OCI-M2 (cell line): ENCODE data around the gene SYNJ2.

Experiments used
- DNase-seq: peaks from one replicate; lab custom pipeline; 2025; ENCODE audit not compliant: unreplicated experiment; lab: John Stamatoyannopoulos, UW

Gene SYNJ2

DNA sequence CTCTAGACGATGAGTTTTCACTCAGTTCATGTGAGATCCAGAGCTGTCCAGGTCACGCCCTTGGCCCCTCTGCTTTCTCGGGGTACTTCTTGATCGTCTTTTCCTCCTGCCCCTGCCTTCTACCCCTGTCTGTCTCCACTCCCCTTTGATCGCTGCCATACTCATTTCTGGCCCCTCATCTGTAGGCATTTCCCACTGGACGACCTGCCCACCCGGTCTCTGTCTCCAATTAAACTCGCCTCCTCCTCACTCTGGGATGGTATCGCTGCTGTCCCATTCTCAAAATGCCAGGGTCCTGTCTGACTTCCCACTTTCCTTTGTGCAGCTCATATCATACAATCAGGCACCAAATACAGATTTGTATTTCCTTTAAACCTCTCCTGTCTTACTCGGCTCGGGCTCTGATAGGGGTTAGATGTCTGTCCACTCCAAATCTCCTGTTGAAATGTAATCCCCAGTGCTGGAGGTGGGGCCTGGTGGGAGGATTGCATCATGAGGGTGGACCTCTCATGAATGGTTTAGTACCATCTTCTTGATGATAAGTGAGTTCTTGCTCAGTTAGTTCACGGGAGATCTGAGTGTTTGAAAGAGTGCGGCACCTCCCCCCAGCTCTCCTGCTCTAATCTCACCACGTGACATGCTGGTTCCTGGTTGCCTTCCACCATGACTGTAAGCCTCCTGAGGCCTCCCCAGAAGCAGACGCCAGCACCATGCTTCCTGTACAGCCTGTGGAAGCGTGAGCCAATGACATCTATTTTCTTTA, 3.5 kb upstream of the SYNJ2 start:
- DNase-seq, result no peak

DNA sequence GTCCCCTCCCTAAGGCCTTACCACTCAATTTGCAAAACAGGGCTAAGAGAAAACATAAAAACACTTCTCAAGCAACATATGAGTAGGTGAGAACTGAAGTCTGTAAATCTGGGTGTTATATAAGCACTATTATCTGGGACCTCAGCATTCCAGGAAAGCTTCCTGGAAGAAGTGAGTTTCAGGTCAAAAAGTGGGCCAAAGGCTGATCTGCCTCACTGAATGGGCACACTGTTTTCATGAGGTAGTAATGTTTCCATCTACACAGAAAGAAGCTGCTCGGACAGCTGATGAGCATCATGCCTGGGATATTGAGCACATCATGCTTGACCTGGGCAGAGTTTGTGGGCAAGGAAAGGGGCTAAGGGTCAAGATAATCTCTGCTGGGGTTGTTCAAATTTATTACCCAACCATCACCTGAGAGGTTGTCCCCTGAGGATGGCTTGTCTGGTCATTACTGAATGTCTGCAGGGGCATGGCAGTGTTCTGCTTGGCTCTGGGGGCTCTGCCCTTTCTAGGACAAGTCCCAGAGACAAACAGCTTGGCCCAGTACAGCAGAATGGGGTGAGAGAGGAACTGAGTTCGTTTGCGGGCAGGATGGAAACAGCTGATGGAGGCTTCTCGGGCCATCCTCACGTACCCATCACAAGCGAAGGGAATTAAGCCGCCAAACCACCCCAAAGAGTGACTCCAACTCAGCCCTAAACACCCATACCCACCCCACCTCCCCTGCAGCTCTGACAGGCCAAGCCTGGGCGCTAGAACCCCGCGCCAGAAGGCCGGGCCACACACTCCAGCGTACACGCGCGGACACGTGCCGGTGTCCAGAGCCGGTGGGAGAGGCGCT, 1.2 kb upstream of the SYNJ2 start:
- DNase-seq, result no peak

DNA sequence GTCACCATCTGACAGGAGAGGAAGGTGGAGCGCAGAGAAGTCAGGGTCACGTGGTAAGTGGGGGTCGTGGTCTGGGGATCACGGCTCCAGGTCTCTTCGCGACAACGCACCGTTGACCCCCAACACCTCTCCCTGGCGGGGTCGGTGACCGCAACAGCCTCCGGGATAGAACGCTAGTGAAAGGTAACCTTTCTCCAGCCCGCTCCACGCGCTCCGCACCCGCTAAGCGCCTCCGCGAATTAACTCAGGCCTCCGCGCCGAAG, 600 bp upstream of the SYNJ2 start:
- no peak for DNase-seq

DNA sequence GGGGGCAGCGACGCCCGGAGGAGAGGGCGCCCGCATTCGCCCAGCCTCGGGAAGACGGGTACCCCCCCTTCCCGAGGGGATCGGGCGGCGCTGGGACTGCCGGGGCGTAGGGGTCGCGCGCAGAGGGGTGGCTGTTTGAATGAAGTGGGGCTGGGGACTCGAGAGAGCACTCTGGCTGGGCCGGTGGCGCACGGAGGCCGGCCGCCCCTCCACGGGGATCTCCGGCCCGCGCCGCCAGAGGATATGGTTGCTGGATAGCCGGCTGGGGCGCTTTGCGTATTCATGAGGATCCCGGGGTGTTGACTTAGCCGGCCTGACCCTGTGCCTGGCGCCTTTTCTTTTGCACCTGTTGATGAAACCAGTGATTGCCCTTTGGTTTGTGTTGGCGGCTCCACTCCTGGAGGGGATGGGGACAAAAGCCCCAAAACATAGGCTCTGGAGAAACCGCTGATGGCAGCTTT, 469 bp downstream of the SYNJ2 start:
- no peak for DNase-seq

DNA sequence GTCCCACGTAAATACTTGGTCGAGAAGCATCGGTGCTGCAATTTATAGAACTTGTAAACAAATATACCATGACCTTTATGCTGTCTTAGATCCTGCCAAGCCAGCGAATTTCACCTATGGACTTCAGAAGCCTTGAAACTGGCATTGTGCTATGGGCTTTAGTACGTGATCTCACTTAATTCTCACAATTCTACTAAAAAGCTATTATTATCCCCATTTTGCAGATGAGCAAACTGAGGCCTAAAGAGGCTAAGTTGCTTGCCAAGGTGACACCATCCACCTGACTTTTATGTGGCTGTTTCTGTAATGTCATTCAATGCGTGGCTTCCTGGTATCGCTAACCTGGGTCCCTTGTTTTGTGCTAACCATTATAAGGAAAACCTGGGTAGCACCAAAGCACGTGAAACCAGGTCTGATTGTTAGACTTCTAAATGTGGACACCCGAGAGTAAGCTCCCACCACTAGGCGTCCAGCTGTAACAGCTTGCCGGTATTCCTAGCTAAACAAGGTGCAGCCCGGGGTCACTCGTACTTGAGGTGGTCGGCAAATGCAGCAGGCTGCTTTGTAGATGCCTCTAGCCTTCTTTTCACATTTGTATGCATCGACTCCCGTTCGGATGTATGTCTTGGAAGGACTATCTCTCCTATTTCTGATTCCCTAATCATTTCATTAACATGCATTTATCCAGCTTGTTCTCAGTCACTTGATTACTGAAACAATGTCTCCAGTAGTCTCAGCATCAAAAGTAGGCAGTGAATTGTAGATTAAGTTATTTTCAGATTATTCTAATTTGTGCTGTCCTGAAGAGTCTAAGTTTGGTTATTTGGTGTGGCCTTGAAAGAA, 1.1 kb downstream of the SYNJ2 start:
- no peak for DNase-seq

DNA sequence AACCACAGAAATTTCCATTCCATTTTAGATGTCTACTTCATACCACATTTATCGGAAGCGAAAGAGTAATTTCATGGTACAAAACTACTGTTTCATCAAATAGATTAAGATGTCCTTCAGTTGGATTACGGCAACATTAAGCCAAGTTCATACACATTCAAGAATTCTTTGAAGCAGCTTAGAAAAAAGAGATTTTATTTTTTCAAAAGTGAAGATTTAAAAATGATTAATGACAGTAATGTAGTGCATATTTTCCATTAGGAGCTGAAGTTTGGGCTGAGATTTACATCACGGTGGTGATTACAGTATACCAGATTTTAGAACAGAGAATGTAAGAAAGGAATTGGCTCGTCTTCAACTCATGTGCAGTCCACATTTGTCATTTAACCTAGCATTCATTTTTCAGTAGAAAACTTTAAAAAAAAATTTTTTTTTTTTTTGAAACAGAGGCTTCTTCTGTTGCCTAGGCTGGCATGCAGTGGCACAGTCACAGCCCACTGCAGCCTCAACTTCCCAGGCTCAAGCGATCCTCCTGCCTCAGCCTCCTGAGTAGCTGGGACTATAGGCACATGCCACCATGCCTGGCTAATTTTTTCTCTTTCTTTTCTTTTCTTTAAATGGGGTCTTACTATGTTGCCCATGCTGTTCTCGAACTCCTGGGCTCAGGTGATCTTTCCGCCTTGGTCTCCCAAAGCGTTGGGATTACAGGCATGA, 1.9 kb downstream of the SYNJ2 start:
- no peak for DNase-seq

DNA sequence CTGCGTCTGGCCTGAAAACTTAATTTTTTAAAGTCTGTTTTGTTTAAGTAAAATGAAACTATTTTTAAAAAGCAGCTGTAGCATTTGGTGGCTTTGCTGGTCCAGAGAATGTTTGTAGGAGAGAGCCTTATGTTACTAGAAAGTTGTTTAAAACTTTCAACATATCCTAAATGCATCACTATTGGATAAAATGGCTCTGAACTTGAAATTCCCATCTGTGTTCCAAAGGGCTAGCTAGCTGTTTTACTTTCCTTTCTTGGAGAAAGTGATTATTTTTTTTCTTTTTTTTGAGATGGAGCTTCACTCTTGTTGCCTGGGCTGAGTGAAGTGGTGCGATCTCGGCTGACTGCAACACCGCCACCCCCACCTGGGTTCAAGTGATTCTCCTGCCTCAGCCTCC, 2.5 kb downstream of the SYNJ2 start:
- no peak for DNase-seq

DNA sequence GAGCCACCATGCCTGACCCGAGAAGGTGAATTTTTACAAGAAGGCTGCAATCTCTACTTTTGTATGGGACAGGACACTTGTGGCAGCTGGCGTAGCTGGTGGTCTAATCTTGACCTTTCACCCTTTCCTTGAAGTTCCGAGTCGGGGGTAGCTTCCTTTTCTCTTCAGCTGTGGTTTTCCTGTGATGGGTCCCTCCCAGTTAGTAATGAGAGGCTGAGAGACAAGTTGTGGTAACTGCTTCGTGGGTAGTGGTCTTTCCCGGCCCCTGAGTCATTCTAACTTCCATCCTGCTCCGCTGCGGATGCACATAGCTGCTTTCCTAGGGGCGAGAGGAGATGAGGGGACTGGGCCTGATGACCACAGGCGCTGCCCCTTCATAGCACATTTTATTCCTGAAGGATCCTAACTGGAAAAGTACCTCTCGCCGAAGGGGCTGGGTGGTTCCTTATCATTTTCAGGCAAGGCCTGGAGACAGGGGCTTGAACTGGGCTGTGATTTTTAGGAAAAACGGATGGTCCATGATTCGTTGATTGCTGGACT, 3.1 kb downstream of the SYNJ2 start:
- DNase-seq, result no peak

DNA sequence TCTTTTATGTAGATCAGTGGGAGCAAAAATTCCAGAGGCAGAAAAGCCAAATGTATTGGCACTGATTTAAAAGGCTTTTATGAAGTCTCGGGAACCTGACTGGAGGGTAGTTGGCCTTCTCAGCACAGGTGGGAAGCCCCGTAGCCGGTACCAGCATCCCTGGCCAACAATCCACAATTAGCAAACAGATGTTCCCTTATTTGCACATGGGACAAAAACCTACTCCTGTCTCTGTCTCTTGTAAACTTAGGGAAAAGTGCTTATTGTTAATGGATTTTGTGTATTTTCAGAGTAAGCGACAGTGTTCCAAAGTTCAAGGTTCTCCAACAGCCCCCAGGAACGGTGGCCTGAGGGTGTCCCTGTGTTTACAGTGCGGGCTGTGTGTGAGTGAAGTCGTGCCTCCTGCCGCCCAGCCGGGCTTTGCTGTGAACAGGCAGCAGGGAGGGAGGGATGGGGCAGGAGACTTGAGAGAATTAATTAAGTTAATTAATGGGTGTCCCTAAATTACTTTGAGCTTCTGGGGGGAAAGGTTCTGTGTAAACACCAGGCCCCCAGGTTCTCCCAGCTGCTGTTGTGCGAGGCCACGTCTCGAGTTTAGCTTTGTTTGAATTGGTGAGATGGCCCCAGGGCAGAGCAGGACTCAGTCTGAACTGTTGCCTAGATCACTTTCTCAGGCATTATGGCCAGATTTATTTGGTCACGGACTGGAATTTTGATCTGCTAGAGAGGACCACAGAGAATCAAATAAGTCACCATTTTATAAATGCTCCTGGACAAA, 3.9 kb downstream of the SYNJ2 start:
- DNase-seq, result no peak

DNA sequence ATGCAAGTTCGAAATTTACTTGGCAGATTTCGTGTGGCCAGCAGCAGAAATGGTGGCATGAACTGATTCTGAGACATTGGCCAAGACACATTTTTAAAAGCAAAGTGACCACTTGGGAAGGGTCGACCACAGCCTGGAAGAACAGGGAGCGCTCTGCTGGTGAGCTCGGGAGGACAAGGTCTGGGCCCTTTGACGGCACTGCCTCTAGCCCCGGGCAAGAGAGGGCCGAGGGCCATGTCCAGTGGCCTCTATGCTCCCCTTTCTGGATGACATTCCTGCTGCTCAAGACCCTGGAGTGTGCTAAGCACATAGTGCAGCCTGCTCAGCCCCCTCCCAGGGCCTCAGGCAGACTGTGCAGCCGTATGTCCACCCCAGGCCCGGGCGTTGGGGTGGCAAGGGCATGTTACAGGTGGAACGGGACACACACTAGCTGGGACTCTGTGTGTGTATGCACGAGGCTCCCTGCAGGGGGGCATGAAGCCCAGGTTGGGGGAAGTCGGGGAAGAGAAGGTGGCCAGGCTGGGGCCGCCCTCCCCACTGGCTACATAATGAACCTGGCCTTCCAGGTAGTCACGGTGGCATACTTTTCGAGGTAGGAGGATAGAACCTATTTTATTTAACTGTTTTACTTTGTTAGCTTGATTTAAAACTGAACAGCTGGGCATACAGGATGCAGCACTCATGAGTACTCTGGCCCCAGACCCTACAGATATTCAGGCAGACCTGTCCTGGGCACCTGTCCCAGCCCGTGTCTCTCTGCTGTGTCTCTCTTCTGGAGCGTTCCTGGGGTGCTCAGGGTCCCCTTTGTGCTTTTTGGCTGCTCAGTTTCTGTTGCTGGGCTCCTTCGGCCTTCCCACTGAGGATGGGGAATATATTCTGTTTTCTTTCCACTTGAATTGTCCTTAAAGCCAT, 6.4 kb downstream of the SYNJ2 start:
- DNase-seq, result no peak

DNA sequence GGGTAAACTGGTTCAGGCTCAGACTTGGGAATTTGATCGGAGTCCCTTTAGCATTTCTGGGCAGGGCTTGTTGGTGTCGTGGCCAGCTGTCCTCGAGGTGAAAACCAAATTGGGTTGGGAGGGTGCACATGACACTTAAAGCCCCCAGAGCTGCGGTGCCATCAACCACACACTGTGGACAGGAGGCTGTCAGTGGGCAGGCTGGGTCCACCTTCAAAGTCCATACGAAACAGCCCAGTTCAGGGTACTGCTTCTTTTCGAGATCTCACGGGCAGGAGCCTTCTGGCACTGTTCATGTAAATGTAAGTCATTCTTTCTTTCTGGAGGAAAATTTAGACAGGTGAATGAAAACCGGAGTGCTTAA, 7.0 kb downstream of the SYNJ2 start:
- no peak for DNase-seq

DNA sequence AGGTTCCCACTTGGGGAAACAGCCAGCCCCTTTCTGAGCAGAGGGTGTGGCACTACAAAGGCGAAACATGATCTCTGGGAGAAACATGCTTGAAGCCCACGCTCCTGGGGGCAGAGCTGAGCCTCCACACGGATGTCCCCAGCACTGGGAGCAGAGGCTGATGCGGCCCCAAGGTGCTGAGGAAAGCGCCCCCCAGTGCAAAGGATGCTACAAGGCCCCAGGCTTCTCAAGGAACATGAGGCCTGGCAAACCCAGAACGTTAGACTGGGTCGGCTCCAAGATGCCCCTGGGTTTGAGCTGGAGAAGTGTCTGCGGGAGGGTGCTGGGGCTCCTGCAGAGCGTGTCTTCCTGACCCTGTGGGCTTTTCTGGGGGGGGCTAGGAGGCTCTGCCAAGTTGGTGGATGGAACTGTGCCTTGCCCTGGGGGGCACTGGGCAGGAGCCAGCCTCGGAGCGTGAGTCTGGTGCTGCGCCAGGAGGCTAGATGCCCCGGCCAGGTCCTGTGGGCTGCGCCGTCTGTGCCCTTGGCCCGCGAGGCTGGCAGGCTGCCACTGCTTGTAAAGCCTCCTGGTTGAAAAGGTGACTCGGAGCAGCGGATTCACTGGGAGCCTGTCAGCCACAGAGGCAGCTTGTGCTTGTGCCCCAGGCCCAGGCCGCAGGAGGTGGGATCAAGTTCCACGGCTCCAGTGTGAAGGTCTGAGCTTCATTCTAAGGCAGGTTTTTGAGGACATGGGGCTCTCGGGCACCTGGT, 8.1 kb downstream of the SYNJ2 start:
- DNase-seq, result no peak

DNA sequence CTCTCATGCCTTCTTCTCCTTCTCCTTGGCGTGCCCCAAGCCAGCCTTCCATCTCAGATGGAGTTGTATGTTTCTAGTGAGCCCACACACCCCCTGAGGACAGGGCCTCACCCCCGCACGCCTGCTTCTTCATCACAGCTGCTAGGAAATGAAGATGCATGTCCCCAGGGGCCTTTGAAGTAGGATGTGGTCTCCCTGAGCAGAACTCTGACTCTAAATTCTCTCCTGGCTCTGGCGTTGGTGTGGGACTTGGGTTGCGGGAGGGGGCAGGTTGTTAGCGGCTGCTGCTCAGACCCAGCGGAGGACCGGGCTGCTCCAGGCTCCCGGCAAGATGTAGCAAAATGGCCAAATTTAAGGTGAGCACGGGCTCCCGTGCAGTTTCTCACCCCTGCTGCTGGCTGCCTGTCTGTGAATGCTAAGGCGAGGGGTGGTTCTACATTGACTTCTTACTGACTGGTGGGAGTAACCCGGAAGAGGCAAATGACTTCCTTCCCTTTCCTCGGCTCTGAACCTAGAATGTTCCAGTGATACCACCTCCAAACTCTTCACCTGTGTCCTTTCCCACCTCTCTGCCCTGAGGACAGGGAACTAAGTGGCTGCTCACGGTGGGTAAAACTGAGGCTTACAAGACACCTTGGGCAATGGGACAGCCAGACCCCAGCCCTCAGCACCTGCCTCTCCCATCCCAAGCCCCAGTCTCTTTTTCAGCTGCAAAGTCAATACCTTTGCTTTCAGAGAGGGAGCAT, 8.8 kb downstream of the SYNJ2 start:
- no peak for DNase-seq

DNA sequence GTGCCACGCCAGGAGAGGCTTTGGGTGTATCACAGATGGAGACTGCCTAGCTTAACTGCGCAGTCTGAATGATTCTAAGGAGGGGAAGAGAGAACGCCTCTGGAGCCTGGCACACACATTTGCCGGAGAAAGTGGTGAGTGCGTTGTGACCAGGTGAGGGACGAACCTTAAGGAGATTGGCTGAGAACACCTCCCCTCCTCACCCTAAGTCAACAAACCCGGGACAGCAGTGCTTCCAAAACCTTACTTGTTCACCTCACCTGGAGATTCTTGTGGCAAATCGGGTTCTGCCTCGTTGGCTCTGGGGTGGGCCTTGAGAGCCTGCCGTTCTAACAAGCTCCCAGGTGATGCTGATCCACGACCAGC, 9.4 kb downstream of the SYNJ2 start:
- DNase-seq, result no peak

DNA sequence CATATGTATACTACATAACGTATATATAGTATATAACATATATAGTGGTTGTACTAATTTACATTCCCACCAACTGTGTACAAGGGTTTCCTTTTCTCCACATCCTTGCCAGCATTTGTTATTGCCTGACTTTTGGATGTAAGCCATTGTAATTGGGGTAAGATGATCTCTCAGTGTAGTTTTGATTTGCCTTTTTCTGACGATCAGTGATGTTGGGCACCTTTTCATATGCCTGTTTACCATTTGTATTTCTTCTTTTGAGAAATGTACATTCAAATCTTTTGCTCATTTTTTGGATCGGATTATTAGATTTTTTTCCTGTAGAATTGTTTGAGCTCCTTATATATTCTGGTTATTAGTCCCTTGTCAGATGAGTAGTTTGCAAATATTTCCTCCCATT, 11.4 kb downstream of the SYNJ2 start:
- no peak for DNase-seq

DNA sequence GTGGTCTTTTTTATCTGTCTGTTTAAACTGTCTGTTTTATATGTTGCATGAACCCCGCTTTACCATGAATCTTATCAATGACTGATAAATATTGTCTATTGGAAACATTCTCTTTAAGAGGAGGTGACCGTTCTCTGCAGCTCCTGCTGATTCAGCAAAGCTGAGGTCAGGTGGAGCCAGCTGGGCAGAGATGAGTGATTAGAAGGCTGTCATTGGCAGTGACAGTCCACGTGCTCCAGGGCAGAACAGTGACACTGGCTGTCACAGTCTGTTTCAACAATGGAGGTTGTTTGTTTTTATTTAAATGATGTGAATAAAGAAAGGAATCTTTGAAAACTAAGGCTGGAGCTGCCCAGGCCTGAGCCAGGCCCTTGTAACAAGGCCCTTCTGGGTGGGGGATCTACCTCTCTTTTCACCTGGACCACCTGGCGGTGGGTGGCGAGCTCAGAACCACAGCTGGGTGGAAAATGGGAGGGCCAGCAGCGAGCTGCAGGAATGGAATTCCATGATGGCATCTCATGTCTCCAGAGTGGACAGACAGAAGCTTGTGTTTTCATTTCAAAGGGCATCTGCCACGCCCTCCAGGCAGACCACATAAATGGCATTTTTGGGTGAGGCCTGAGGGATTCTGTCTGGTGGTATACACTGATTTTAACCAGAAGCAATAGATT, 12.6 kb downstream of the SYNJ2 start:
- DNase-seq, result no peak

DNA sequence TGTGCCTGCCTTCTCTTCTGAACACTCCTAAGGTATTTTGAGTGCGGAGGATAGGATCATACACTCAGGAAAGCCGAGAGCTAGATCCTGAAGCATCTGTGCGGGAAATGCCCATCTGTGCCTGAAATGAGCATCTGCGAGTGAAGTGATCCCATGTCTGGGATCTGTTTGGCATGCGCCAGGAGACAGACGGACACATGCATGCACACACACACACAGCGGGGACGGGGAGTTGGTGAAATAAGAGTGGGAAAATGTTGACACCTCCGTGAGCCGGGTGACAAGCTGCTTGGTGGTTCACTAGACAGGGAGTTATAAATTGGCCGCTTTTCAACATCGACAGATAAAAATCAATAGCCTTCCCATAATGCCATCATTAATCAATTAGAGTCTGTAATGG, 13.8 kb downstream of the SYNJ2 start:
- no peak for DNase-seq
